Measurements from ENCODE around the gene SCNN1A.

Gene SCNN1A

DNA sequence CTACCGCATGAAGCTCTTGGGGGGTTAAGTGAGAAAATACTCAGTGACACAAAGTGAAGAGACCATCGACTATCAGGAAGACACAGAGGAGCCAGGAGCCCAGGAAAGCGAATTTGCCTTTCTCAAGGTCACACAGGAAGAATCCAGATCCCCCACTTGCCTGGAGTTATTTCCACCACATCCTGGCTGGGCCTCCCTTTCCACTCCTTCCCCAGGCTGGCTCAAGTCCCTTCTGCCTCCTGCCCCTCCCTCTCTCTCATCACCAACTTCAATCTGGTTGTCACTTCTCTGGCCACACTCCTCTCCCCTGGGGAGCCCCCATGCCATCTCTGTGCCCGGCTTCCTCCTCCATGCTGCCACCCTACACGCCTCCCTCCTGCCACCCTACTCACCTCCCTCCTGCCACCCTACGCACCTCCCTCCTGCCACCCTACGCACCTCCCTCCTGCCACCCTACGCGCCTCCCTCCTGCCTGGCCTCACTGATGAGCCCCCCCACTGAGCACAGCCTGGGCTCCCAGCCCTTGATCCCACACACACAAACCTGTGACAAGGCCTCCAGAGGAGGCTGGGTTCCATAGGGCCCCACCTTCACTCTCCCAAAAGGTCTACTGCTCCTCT, 6.3 kb downstream of the SCNN1A start:
- Histone ChIP-seq H3K27ac (no peak overlapping the region), H3K36me3 (no peaks in the 10 kb centered on the region), H3K4me3 (ENCODE audit: low read depth, low read length) (no peak overlapping the region), H3K27me3 (ENCODE audit: insufficient read depth, low read depth, severe bottlenecking) (no peaks in the 10 kb centered on the region), H3K9me3 (ENCODE audit: severe bottlenecking) (no peaks in the 10 kb centered on the region)
- TF ChIP-seq CTCF (IDR thresholded peaks at IDR 0.05; ENCODE audit: low read depth, low read length), result no peak
- DNase-seq, result no peak

DNA sequence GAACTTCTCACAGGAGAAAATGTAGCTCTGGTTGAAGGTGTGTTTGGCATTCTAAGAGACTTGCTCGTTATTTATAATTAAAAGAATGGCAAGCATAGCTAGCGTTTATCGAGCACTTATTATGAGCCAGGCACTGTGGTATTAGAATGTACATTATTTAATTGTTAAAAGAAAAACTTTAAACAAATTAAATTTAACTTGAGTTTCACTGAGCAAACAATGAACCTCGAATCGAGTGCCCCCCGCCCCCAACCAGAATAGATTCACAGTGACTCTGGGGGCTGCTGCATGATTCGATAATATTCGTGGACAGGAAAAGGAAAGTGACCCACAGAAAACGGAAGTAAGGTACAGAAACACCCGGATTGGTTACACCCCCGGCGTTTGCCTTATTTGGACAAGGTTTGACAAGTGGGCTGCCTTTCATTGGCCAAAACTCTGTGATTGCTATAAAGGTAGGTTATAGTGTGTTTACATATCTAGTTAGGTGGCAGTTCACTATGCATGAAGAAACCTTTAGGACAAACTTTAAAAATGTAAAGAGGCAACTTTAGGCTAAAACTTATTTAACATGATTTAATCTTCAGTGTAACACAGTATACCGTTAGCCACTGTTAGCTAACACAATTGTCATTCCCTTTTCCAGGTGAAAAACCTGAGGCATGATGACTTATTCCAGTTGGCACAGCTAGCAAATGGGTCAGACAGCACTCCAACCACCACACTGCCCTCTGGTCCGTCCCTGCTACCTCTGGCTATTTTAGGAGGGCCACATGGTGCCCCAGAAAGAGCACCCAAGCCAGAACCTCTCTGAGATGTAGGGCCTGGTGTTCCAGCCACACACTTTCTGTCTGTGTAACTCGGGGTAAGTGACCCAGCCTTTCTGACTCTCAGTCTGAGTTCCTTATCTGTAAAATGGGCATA, 7.1 kb downstream of the SCNN1A start:
- TF ChIP-seq CTCF (IDR thresholded peaks at IDR 0.05; ENCODE audit: low read depth, low read length), result no peak
- H3K27ac ChIP-seq, result no peak overlapping the region
- DNase-seq, result no peak
- H3K4me3 ChIP-seq (ENCODE audit: low read depth, low read length), result no peak overlapping the region
- H3K9me3 ChIP-seq (ENCODE audit: severe bottlenecking), result no peaks in the 10 kb centered on the region
- H3K27me3 ChIP-seq (ENCODE audit: insufficient read depth, low read depth, severe bottlenecking), result no peaks in the 10 kb centered on the region
- H3K36me3 ChIP-seq, result no peaks in the 10 kb centered on the region

GRCh38 chr12:6367065-6367968, 8.0 kb downstream of the SCNN1A start:
- Histone ChIP-seq H3K27ac (no peak overlapping the region), H3K27me3 (ENCODE audit: insufficient read depth, low read depth, severe bottlenecking) (no peaks in the 10 kb centered on the region), H3K9me3 (ENCODE audit: severe bottlenecking) (no peaks in the 10 kb centered on the region), H3K36me3 (no peaks in the 10 kb centered on the region), H3K4me3 (ENCODE audit: low read depth, low read length) (no peak overlapping the region)
- 0 out of 2 replicates have a peak, but pooled peaks have one; percentile 30 for TF ChIP-seq CTCF (IDR thresholded peaks at IDR 0.05; ENCODE audit: low read depth, low read length)
- no peak for DNase-seq

DNA sequence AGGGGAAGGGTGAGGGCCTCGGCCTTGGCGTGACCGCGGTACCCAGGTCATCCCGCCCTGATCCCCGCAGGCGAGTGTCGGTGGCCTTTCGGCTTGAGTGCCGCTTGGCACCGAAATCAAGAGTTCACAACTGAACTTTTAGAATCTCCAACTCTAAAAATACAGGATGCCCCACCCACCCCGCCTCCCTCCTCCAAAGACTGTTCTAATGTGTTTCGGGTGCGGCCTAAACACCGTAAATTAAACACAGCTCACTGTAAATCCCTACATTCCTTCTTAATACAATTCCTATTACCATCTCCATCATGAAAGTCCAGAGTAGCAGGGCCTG, 11.4 kb downstream of the SCNN1A start:
- H3K27ac ChIP-seq, result no peak overlapping the region
- no peaks in the 10 kb centered on the region for H3K27me3 ChIP-seq (ENCODE audit: insufficient read depth, low read depth, severe bottlenecking)
- no peak for TF ChIP-seq CTCF (IDR thresholded peaks at IDR 0.05; ENCODE audit: low read depth, low read length)
- no peak for DNase-seq
- H3K9me3 ChIP-seq (ENCODE audit: severe bottlenecking), result no peaks in the 10 kb centered on the region
- H3K4me3 ChIP-seq (ENCODE audit: low read depth, low read length), result no peak overlapping the region
- no peaks in the 10 kb centered on the region for H3K36me3 ChIP-seq

DNA sequence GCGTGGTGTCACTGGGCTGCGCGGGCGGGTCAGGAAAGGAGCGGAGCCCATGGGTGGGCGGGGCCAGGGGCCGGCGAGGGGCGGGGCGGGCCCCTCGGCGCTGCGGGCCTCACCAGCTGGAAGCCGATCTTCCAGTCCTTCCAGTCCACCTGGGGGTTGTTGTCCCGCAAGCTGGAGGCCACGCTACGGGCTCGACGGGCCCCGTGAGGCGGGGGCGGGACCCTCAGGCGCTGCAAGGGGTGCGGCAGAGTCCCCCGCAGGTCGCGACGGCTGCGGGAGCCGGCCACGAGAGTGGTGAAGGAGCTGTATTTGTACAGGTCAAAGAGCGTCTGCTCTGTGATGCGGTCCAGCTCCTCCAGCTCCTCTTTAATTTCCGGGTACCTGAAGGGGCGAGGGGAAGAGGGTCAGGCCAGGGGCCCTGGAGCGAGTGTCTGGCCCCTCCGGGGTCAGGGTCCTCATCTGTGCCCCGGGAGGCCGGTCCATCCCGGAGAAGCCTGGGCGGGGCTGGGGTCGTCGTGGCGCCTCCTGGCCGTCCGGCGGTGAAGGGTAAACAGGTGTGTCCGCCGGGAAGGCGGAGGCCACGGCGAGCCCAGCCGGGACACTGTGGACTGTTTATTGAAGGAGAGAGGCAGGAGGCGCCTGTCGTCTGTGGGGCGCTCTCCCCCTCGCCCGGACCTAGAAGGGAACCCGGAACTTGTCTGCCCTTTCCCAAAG, 11.9 kb downstream of the SCNN1A start:
- no peak for TF ChIP-seq CTCF (IDR thresholded peaks at IDR 0.05; ENCODE audit: low read depth, low read length)
- H3K27me3 ChIP-seq (ENCODE audit: insufficient read depth, low read depth, severe bottlenecking), result no peaks in the 10 kb centered on the region
- H3K36me3 ChIP-seq, result no peaks in the 10 kb centered on the region
- no peak overlapping the region for H3K27ac ChIP-seq
- no peak for DNase-seq
- no peak overlapping the region for H3K4me3 ChIP-seq (ENCODE audit: low read depth, low read length)
- no peaks in the 10 kb centered on the region for H3K9me3 ChIP-seq (ENCODE audit: severe bottlenecking)

Measured in WERI-Rb-1 (cell line).